Calu3 (cell line): ENCODE measurements around the gene NYNRIN. TPM values are rescaled to one million over a fixed set of nuclear protein-coding genes. Genes with fewer than 3 reads are reported as not detected.

Experiments used
- BruUV-seq: library from RNA; stranded (reverse); fragments of 400-500 nt; replicated peaks from 2 replicates; lab custom pipeline; 2021; lab: Mats Ljungman, UMichigan
- CTCF ChIA-PET: fragments of 300-600 bp; sonication (Branson Sonifier 250); formaldehyde crosslinking; loops from one replicate; lab custom pipeline; 2022; ENCODE audit warnings: antibody characterized with exemption; lab: Charles Lee
- DNase-seq: peaks from one replicate; pipeline ENCODE4 v3.0.0; 2022
- H3K27ac Mint-ChIP-seq: one replicate; pipeline ENCODE4 v1.8.0; 2022; ENCODE audit warnings: mixed read lengths; ENCODE audit not compliant: unreplicated experiment
- H3K27me3 Mint-ChIP-seq: one replicate; pipeline ENCODE4 v1.8.0; 2022; ENCODE audit warnings: mixed read lengths; ENCODE audit not compliant: unreplicated experiment
- H3K36me3 Mint-ChIP-seq: one replicate; pipeline ENCODE4 v1.8.0; 2022; ENCODE audit warnings: mild to moderate bottlenecking, moderate library complexity, mixed read lengths; ENCODE audit not compliant: insufficient read depth, unreplicated experiment
- H3K4me1 Mint-ChIP-seq: one replicate; pipeline ENCODE4 v1.8.0; 2022; ENCODE audit warnings: mild to moderate bottlenecking, low read depth, mixed read lengths; ENCODE audit not compliant: unreplicated experiment
- H3K4me3 Mint-ChIP-seq: one replicate; pipeline ENCODE4 v1.8.0; 2022; ENCODE audit warnings: mild to moderate bottlenecking, low read depth, moderate library complexity, mixed read lengths; ENCODE audit not compliant: unreplicated experiment
- H3K9me3 Mint-ChIP-seq: one replicate; pipeline ENCODE4 v1.8.0; 2022; ENCODE audit warnings: low read depth, mixed read lengths; ENCODE audit not compliant: unreplicated experiment
- intact Hi-C: fragments of 100-400 bp; cut with micrococcal nuclease; formaldehyde crosslinking; loops from one replicate; pipeline ENCODE4 v1.10.0; 2022; ENCODE audit not compliant: unreplicated experiment
- total RNA-seq: library from RNA; stranded (reverse); gene quantifications from 2 replicates; pipeline ENCODE4 v1.2.3, GENCODE V29; 2022
- TF ChIP-seq, protein P1 (sequence below): fragments of 200-600 bp; IDR thresholded peaks from one replicate; pipeline ENCODE4 v1.8.0; 2022; ENCODE audit warnings: antibody characterized with exemption; ENCODE audit not compliant: unreplicated experiment

NYNRIN gene
- total RNA-seq, 1 experiment from 2014 or later, result 7.5 TPM

DNA sequence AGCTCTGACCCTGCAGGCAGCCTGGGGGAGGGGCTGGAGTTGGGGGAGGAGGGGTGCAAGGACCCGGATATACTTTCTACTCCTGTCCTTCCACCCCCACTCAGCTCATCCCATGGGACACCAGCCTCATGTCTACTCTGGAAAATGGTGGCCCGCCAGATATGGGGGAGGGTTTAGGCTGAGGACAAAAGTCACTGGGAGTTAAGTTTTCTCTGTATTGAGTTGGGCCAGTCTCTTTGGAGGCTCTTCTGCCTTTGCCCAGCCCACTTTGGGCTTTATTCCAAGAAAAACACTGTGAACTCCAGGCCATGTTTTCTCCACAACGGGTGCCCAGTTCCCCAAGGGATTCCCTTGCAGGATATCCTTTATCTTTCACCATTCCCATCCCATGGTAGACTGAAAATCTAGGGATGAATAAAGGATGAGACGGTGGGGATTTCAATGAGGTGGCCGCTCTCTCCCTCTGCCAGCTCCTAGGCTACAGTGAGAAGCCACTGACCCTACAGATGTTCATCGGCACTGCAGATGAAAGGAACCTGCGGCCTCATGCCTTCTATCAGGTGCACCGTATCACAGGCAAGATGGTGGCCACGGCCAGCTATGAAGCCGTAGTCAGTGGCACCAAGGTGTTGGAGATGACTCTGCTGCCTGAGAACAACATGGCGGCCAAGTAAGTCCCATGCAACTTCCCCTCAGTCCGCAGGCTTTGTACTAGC, 25.9 kb upstream of the NYNRIN start:
- no peak for DNase-seq
- Mint-ChIP-seq H3K9me3 (no peaks in the 10 kb centered on the region), H3K4me3 (no peak overlapping the region), H3K27me3 (no peaks in the 10 kb centered on the region), H3K4me1 (no peaks in the 10 kb centered on the region), H3K36me3 (peaks cover 7% of the 10 kb centered on the region), H3K27ac (no peak overlapping the region)
- TF ChIP-seq, protein P1, sequence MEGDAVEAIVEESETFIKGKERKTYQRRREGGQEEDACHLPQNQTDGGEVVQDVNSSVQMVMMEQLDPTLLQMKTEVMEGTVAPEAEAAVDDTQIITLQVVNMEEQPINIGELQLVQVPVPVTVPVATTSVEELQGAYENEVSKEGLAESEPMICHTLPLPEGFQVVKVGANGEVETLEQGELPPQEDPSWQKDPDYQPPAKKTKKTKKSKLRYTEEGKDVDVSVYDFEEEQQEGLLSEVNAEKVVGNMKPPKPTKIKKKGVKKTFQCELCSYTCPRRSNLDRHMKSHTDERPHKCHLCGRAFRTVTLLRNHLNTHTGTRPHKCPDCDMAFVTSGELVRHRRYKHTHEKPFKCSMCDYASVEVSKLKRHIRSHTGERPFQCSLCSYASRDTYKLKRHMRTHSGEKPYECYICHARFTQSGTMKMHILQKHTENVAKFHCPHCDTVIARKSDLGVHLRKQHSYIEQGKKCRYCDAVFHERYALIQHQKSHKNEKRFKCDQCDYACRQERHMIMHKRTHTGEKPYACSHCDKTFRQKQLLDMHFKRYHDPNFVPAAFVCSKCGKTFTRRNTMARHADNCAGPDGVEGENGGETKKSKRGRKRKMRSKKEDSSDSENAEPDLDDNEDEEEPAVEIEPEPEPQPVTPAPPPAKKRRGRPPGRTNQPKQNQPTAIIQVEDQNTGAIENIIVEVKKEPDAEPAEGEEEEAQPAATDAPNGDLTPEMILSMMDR, result no peak
- intact Hi-C loops, result no loop called here
- CTCF ChIA-PET, result no interaction called here
- no TSS peak for BruUV-seq

DNA sequence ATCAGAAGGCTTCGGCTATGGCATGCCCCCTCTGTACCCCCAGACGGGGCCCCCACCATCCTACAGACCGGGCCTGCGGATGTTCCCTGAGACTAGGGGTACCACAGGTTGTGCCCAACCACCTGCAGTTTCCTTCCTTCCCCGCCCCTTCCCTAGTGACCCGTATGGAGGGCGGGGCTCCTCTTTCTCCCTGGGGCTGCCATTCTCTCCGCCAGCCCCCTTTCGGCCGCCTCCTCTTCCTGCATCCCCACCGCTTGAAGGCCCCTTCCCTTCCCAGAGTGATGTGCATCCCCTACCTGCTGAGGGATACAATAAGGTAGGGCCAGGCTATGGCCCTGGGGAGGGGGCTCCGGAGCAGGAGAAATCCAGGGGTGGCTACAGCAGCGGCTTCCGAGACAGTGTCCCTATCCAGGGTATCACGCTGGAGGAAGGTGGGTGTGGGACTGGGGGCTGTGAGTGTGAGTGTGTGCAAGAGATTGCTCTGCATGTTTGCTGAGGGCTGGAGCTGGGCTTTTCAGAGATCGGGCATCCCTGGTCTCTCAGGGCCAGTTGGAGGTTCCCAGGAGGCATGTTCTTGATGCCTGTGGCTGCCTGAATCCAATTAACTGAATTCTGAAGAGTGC, 22.2 kb upstream of the NYNRIN start:
- no peaks in the 10 kb centered on the region for H3K9me3 Mint-ChIP-seq
- DNase-seq, result no peak
- no peaks in the 10 kb centered on the region for H3K4me1 Mint-ChIP-seq
- CTCF ChIA-PET, result no interaction called here
- intact Hi-C loops, result no loop called here
- no peaks in the 10 kb centered on the region for H3K36me3 Mint-ChIP-seq
- TF ChIP-seq, protein P1, result no peak
- H3K4me3 Mint-ChIP-seq, result no peak overlapping the region
- H3K27me3 Mint-ChIP-seq, result no peaks in the 10 kb centered on the region
- no TSS peak for BruUV-seq
- no peak overlapping the region for H3K27ac Mint-ChIP-seq

DNA sequence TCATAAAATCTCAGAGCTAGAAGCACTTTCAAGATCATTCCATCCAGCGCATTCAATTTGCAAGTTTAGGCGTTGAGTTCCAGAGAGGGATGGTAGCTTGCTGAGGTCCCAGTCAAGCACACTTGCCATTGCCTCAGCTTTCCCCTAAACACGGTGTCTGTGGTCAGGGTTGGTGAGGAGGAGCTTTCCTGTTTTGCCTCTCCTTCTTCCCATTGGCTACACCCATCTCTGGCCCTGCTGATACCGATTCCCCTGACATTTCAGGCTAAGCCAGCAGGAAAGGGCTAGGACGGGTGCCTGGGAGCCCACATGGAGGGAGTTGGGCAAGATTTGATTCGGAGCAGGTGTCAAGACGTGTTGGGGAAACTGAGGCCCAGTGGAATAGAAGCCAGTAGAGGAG, 21.7 kb upstream of the NYNRIN start:
- intact Hi-C loops, result no loop called here
- BruUV-seq, result no TSS peak
- no peak overlapping the region for H3K4me3 Mint-ChIP-seq
- H3K27ac Mint-ChIP-seq, result no peak overlapping the region
- no peaks in the 10 kb centered on the region for H3K9me3 Mint-ChIP-seq
- H3K27me3 Mint-ChIP-seq, result no peaks in the 10 kb centered on the region
- CTCF ChIA-PET, result no interaction called here
- H3K36me3 Mint-ChIP-seq, result no peaks in the 10 kb centered on the region
- TF ChIP-seq, protein P1, result no peak
- no peaks in the 10 kb centered on the region for H3K4me1 Mint-ChIP-seq
- DNase-seq, result no peak

DNA sequence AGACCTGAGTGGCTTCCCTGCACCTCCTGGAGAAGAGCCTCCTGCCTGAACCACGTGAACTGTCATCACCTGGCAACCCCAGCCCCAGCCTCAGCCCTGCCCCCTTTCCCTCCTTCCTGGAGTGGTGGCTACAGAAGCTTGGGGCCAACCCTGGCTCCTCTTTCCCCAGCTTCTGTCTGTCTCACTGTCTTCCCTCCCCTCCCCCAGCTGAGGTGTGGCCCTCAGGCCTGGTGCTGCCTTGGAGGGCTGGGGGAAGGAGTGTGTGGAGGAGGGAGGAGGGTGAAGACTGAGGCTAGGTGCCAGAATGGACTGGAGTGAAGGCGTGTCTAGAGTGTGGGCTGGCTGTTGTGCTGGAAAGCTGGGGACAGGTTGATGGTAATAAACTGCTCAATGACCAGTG, 21.1 kb upstream of the NYNRIN start:
- intact Hi-C loops, result no loop called here
- no peaks in the 10 kb centered on the region for H3K9me3 Mint-ChIP-seq
- CTCF ChIA-PET, result no interaction called here
- no peaks in the 10 kb centered on the region for H3K27me3 Mint-ChIP-seq
- no peak overlapping the region for H3K4me3 Mint-ChIP-seq
- DNase-seq, result no peak
- no peaks in the 10 kb centered on the region for H3K4me1 Mint-ChIP-seq
- BruUV-seq, result no TSS peak
- TF ChIP-seq, protein P1, result no peak
- no peaks in the 10 kb centered on the region for H3K36me3 Mint-ChIP-seq
- no peak overlapping the region for H3K27ac Mint-ChIP-seq
